ENCODE data around the gene SLC25A18.

Gene SLC25A18

GRCh38 chr22:17570851-17571631 is 7.7 kb downstream of the SLC25A18 start:
- DNase-seq, result no peak

- DNase-seq, result no peak
These were observed 11.9 kb downstream of the SLC25A18 start for GRCh38 chr22:17575151-17575550.

GRCh38 chr22:17575681-17576080 is 12.4 kb downstream of the SLC25A18 start:
- DNase-seq, result no peak

- DNase-seq, result no peak
These were observed 13.2 kb downstream of the SLC25A18 start for GRCh38 chr22:17576470-17576869.

- DNase-seq, result no peak
These were observed 14.9 kb downstream of the SLC25A18 start for GRCh38 chr22:17578136-17578754.

- DNase-seq, result no peak
These were observed 16.3 kb downstream of the SLC25A18 start for GRCh38 chr22:17579535-17579981.

GRCh38 chr22:17580441-17581031 is 17.2 kb downstream of the SLC25A18 start:
- no peak for DNase-seq

GRCh38 chr22:17581056-17581455 is 17.8 kb downstream of the SLC25A18 start:
- DNase-seq, result no peak

- no peak for DNase-seq
These were observed 18.3 kb downstream of the SLC25A18 start for GRCh38 chr22:17581631-17582030.

- no peak for DNase-seq
These were observed 19.9 kb downstream of the SLC25A18 start for GRCh38 chr22:17583151-17583550.

- no peak for DNase-seq
These were observed 23.6 kb downstream of the SLC25A18 start for GRCh38 chr22:17586831-17587440.

GRCh38 chr22:17587629-17588028 is 24.3 kb downstream of the SLC25A18 start:
- no peak for DNase-seq

GRCh38 chr22:17588606-17589005 is 25.3 kb downstream of the SLC25A18 start:
- DNase-seq, result no peak

- no peak for DNase-seq
These were observed 26.6 kb downstream of the SLC25A18 start for GRCh38 chr22:17589810-17590375.

- no peak for DNase-seq
These were observed 27.3 kb downstream of the SLC25A18 start for GRCh38 chr22:17590586-17590985.

GRCh38 chr22:17592201-17592600 is 28.9 kb downstream of the SLC25A18 start:
- DNase-seq, result no peak

- DNase-seq, result no peak
These were observed 32.9 kb downstream of the SLC25A18 start for GRCh38 chr22:17596226-17596625.

- no peak for DNase-seq
These were observed 33.9 kb downstream of the SLC25A18 start for GRCh38 chr22:17597217-17597616.

- DNase-seq, result no peak
These were observed 35.0 kb downstream of the SLC25A18 start for GRCh38 chr22:17598318-17598717.

GRCh38 chr22:17601031-17601430 is 37.7 kb downstream of the SLC25A18 start:
- no peak for DNase-seq

GRCh38 chr22:17603668-17604067 is 40.4 kb downstream of the SLC25A18 start:
- DNase-seq, result no peak

GRCh38 chr22:17606496-17606895 is 43.2 kb downstream of the SLC25A18 start:
- DNase-seq, result no peak

- no peak for DNase-seq
These were observed 44.7 kb downstream of the SLC25A18 start for GRCh38 chr22:17607891-17608521.

Data from NCI-H526 (cell line).